ENCODE results near the gene DDX10. TPM values are rescaled to one million over a fixed set of nuclear protein-coding genes. Genes with fewer than 3 reads are reported as not detected.

Gene DDX10
- total and polyA plus RNA-seq, 2 experiments from 2014 or later: 32.4 to 37.8 TPM

DNA sequence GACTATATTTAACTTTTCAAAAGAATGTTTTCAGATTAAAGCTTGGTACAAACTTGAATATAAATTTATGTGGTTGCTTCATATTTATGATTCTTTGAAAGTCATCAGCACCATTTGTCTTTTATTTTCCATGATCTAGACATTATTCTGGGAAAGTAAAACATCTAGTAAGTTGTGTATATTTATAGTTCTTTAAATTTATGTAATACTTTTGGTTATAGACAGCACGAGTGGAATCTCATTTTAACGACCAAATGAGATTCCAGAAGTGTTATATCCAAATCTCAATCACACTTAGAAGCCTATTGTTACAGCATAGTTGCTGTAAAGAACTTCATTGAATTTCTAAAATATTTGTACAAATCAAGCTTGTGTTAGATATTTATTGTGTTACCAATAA is 212.3 kb downstream of the DDX10 start:
- no peak overlapping the region for H3K27ac Mint-ChIP-seq
- no peaks in the 10 kb centered on the region for H4K20me1 ChIP-seq (replicated peaks; ENCODE audit: insufficient read depth)
- no peaks in the 10 kb centered on the region for H3F3A ChIP-seq (replicated peaks; ENCODE audit: low read depth)
- H3K4me2 ChIP-seq: no peak overlapping the region
- no peak for DNase-seq (ENCODE audit: low spot score)
- no peak for TF ChIP-seq JUNB (IDR thresholded peaks at IDR 0.05; ENCODE audit: unreplicated experiment)
- no peak for TF ChIP-seq EZH2phosphoT487 (IDR thresholded peaks at IDR 0.05; ENCODE audit: unreplicated experiment)
- no peak for TF ChIP-seq ZNF331 (CRISPR knock-in tag; IDR thresholded peaks at IDR 0.05; ENCODE audit: low read depth)
- TF ChIP-seq, protein P1, sequence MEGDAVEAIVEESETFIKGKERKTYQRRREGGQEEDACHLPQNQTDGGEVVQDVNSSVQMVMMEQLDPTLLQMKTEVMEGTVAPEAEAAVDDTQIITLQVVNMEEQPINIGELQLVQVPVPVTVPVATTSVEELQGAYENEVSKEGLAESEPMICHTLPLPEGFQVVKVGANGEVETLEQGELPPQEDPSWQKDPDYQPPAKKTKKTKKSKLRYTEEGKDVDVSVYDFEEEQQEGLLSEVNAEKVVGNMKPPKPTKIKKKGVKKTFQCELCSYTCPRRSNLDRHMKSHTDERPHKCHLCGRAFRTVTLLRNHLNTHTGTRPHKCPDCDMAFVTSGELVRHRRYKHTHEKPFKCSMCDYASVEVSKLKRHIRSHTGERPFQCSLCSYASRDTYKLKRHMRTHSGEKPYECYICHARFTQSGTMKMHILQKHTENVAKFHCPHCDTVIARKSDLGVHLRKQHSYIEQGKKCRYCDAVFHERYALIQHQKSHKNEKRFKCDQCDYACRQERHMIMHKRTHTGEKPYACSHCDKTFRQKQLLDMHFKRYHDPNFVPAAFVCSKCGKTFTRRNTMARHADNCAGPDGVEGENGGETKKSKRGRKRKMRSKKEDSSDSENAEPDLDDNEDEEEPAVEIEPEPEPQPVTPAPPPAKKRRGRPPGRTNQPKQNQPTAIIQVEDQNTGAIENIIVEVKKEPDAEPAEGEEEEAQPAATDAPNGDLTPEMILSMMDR (conservative IDR thresholded peaks at IDR 0.05; ENCODE audit: low read depth in 2 of 2): no peak
- TF ChIP-seq, protein P2, sequence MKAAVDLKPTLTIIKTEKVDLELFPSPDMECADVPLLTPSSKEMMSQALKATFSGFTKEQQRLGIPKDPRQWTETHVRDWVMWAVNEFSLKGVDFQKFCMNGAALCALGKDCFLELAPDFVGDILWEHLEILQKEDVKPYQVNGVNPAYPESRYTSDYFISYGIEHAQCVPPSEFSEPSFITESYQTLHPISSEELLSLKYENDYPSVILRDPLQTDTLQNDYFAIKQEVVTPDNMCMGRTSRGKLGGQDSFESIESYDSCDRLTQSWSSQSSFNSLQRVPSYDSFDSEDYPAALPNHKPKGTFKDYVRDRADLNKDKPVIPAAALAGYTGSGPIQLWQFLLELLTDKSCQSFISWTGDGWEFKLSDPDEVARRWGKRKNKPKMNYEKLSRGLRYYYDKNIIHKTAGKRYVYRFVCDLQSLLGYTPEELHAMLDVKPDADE (IDR thresholded peaks at IDR 0.05): no peak
- TF ChIP-seq POLR2AphosphoS5 (IDR thresholded peaks at IDR 0.05; ENCODE audit: low read depth): no peak
- TF ChIP-seq CREB1 (CRISPR knock-in tag; IDR thresholded peaks at IDR 0.05; ENCODE audit: low read depth): no peak
- TF ChIP-seq EZH2 (IDR thresholded peaks at IDR 0.05; ENCODE audit: low read depth, unreplicated experiment): no peak
- no peak overlapping the region for H3K4me3 Mint-ChIP-seq
- no peaks in the 10 kb centered on the region for H3K27me3 Mint-ChIP-seq (ENCODE audit: insufficient read depth, low read depth, poor library complexity)
- no peaks in the 10 kb centered on the region for H3K27me3 ChIP-seq (ENCODE audit: insufficient read depth)
- H2AFZ ChIP-seq: no peak overlapping the region
- no peak overlapping the region for H3K27ac ChIP-seq (ENCODE audit: low read depth)
- peaks cover 19% of the 10 kb centered on the region for H3K4me1 Mint-ChIP-seq
- ATAC-seq: no peak
- no peaks in the 10 kb centered on the region for H3K9me2 ChIP-seq (ENCODE audit: insufficient read depth)
- peaks cover 11% of the 10 kb centered on the region for H3K4me1 ChIP-seq (ENCODE audit: insufficient read depth)
- H3K4me3 ChIP-seq: no peak overlapping the region
- H3K9me3 Mint-ChIP-seq: no peaks in the 10 kb centered on the region
- H3K36me3 ChIP-seq (ENCODE audit: insufficient read depth): no peaks in the 10 kb centered on the region
- H3K79me2 ChIP-seq (replicated peaks; ENCODE audit: insufficient read depth): no peaks in the 10 kb centered on the region
- no peaks in the 10 kb centered on the region for H3K36me3 Mint-ChIP-seq (ENCODE audit: low read depth)

DNA sequence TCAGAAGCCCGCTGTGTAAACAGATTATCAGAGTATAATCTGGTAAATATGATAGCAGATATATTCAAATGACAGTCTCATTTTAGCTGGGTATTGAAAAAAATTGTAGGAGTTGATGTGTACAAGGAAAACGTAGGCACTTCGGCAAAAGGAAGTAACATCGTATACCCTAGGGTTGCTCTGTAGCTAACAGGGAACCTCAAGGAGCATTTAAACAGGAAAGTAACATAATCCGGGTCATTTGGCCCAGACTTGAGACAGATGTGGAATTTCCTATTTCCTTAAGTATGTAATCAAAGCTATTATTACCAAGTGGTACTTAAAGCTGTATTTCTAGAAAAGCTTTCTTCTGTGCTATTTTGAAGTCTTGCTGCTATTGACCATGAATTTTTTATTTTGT is 215.6 kb downstream of the DDX10 start:
- Histone ChIP-seq H3K4me3 (no peak overlapping the region), H3K4me2 (no peak overlapping the region), H4K20me1 (replicated peaks; ENCODE audit: insufficient read depth) (no peaks in the 10 kb centered on the region), H2AFZ (no peak overlapping the region), H3K79me2 (replicated peaks; ENCODE audit: insufficient read depth) (no peaks in the 10 kb centered on the region), H3K9me2 (ENCODE audit: insufficient read depth) (no peaks in the 10 kb centered on the region), H3F3A (replicated peaks; ENCODE audit: low read depth) (no peaks in the 10 kb centered on the region), H3K27ac (ENCODE audit: low read depth) (no peak overlapping the region), H3K36me3 (ENCODE audit: insufficient read depth) (no peaks in the 10 kb centered on the region), H3K27me3 (ENCODE audit: insufficient read depth) (no peaks in the 10 kb centered on the region), H3K4me1 (ENCODE audit: insufficient read depth) (peaks cover 9% of the 10 kb centered on the region)
- DNase-seq (ENCODE audit: low spot score) (no peak), ATAC-seq (no peak)
- H3K4me3 Mint-ChIP-seq: no peak overlapping the region
- H3K36me3 Mint-ChIP-seq (ENCODE audit: low read depth): no peaks in the 10 kb centered on the region
- no peaks in the 10 kb centered on the region for H3K9me3 Mint-ChIP-seq
- no peaks in the 10 kb centered on the region for H3K27me3 Mint-ChIP-seq (ENCODE audit: insufficient read depth, low read depth, poor library complexity)
- peaks cover 2% of the 10 kb centered on the region; the same call in 1 of the 3 replicates for H3K4me1 Mint-ChIP-seq
- no peak overlapping the region for H3K27ac Mint-ChIP-seq
- TF ChIP-seq, protein P2 (IDR thresholded peaks at IDR 0.05): no peak
- TF ChIP-seq, protein P3, sequence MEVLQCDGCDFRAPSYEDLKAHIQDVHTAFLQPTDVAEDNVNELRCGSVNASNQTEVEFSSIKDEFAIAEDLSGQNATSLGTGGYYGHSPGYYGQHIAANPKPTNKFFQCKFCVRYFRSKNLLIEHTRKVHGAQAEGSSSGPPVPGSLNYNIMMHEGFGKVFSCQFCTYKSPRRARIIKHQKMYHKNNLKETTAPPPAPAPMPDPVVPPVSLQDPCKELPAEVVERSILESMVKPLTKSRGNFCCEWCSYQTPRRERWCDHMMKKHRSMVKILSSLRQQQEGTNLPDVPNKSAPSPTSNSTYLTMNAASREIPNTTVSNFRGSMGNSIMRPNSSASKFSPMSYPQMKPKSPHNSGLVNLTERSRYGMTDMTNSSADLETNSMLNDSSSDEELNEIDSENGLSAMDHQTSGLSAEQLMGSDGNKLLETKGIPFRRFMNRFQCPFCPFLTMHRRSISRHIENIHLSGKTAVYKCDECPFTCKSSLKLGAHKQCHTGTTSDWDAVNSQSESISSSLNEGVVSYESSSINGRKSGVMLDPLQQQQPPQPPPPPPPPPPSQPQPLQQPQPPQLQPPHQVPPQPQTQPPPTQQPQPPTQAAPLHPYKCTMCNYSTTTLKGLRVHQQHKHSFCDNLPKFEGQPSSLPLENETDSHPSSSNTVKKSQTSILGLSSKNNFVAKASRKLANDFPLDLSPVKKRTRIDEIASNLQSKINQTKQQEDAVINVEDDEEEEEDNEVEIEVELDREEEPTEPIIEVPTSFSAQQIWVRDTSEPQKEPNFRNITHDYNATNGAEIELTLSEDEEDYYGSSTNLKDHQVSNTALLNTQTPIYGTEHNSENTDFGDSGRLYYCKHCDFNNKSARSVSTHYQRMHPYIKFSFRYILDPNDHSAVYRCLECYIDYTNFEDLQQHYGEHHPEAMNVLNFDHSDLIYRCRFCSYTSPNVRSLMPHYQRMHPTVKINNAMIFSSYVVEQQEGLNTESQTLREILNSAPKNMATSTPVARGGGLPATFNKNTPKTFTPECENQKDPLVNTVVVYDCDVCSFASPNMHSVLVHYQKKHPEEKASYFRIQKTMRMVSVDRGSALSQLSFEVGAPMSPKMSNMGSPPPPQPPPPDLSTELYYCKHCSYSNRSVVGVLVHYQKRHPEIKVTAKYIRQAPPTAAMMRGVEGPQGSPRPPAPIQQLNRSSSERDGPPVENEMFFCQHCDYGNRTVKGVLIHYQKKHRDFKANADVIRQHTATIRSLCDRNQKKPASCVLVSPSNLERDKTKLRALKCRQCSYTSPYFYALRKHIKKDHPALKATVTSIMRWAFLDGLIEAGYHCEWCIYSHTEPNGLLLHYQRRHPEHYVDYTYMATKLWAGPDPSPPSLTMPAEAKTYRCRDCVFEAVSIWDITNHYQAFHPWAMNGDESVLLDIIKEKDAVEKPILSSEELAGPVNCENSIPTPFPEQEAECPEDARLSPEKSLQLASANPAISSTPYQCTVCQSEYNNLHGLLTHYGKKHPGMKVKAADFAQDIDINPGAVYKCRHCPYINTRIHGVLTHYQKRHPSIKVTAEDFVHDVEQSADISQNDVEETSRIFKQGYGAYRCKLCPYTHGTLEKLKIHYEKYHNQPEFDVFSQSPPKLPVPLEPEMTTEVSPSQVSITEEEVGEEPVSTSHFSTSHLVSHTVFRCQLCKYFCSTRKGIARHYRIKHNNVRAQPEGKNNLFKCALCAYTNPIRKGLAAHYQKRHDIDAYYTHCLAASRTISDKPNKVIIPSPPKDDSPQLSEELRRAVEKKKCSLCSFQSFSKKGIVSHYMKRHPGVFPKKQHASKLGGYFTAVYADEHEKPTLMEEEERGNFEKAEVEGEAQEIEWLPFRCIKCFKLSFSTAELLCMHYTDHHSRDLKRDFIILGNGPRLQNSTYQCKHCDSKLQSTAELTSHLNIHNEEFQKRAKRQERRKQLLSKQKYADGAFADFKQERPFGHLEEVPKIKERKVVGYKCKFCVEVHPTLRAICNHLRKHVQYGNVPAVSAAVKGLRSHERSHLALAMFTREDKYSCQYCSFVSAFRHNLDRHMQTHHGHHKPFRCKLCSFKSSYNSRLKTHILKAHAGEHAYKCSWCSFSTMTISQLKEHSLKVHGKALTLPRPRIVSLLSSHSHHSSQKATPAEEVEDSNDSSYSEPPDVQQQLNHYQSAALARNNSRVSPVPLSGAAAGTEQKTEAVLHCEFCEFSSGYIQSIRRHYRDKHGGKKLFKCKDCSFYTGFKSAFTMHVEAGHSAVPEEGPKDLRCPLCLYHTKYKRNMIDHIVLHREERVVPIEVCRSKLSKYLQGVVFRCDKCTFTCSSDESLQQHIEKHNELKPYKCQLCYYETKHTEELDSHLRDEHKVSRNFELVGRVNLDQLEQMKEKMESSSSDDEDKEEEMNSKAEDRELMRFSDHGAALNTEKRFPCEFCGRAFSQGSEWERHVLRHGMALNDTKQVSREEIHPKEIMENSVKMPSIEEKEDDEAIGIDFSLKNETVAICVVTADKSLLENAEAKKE (CRISPR knock-in tag; IDR thresholded peaks at IDR 0.05): no peak
- TF ChIP-seq JUNB (IDR thresholded peaks at IDR 0.05; ENCODE audit: unreplicated experiment) (no peak), EZH2phosphoT487 (IDR thresholded peaks at IDR 0.05; ENCODE audit: unreplicated experiment) (no peak), STAT1 (IDR thresholded peaks at IDR 0.05; ENCODE audit: unreplicated experiment) (no peak), ZNF331 (CRISPR knock-in tag; IDR thresholded peaks at IDR 0.05; ENCODE audit: low read depth) (no peak), NANOG (IDR thresholded peaks at IDR 0.05; ENCODE audit: borderline replicate concordance) (no peak), CREB1 (CRISPR knock-in tag; IDR thresholded peaks at IDR 0.05; ENCODE audit: low read depth) (no peak), POLR2AphosphoS5 (IDR thresholded peaks at IDR 0.05; ENCODE audit: low read depth) (no peak)
